Kidney glomerular epithelial cell (primary cell): ENCODE data around the gene EIF2D.
A peak's percentile ranks its signal among the peaks of the same experiment; 100 is the strongest.
"Not testable (repeated sequence)": the region's sequence is repeated elsewhere in the genome, so short reads cannot be mapped to it uniquely, and the experiment has no call there.

Source experiments
- DNase-seq: peaks from one replicate; lab custom pipeline; 2025; lab: John Stamatoyannopoulos, UW

The EIF2D gene

DNA sequence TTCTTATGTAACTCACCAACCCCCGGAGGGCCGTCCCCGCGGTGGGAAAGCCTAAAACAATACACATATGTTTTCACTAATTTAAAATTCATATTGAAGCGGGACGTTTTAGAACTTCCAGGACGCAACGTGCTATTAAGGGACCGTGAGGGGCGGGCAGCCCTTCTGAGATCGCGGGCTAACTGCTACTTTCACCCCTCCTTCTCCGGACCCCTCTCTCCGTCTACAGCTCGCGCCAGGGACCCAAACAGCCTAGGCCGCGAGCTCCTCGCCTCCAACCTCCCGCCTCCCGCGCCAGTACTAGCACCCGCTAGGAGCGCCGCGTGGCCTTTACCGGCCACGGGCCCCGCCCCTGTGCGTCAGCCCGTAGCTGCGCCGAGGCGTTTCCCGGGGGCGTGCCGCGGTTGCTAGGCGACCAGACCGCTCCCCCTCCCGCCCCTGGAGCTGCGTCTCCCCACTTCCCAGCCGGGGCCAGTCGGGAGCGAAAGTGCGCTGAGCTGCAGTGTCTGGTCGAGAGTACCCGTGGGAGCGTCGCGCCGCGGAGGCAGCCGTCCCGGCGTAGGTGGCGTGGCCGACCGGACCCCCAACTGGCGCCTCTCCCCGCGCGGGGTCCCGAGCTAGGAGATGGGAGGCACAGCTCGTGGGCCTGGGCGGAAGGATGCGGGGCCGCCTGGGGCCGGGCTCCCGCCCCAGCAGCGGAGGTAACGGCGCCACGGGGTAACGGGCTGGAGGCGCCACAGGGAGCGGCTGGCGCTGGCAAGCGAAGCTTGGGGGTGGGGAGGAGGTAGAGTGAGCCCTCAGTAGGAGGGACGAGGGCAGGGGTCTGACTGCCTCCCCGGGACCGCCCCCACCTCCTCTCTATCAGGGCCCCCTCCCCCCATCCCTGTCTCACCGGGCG is 23.1 kb upstream of the EIF2D start, which contains the start of gene DYRK3:
DYRK3 (plus strand) TSS at position 457 of the 898 bp plus-strand sequence; CDS start at position 625, 168 bp downstream.
- DNase-seq: peak; percentile 76

GRCh38 chr1:206634365-206635079 is 22.3 kb upstream of the EIF2D start:
- DNase-seq: peak; percentile 70

DNA sequence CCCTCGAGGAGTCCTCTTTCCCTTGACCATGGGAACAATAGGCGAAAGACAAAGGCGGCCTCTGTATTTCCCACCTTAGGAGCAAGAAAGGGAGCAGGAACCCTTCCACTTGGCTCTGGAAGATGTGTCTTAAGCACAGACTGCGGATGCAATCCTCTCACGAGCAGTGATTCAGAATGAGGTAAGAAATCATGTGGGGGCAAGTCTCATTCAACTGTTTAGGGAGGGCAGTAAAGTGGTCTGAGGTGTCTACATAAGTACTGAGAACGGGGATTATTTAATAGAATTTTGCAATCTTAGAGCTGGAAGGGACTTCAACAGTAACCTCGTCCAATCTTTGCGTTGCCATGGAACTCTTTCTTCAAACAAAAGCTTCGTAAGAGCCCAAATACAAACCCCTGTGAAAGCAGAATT is 21.4 kb upstream of the EIF2D start:
- peak; percentile 56 for DNase-seq

DNA sequence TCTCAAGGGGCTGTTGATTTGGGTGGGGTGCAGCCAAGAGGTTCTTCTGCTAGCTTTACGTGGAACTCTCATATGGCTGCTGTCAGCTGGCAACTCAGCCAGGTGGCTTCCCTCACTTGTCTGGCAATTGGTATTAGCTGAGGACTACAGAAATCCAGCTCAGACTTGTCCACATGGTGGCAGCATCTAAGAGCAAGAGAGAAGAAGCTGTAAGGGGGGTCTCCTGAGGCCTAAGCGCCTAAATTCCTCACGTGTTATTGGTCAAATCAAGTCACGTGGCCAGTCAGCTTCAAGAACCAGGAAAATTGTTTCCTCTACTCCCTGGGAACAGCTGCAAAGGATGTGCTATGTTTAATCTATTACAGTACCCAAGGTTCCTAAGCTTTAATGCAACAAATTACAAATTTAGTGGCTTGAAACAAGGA is 18.8 kb upstream of the EIF2D start:
- DNase-seq: peak; percentile 66

DNA sequence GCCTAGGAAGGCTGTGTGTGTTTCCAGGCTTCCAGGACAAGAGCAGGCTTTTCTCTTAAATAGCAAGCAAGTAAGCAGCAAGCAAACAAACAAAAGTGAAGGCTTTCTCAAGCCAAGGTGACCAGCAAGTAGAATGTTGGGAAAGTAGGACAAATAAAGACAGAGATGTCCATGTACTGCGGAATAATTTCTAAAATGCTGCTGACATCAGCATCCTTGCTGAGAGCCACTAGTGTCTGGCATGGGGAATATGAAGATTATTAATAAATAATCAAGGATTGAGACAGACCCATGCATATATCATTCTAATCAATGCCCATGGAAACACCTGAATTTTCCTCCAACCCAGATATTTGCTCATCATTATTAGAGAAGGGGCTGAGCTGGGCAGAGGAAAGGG is 16.7 kb upstream of the EIF2D start:
- no peak for DNase-seq

DNA sequence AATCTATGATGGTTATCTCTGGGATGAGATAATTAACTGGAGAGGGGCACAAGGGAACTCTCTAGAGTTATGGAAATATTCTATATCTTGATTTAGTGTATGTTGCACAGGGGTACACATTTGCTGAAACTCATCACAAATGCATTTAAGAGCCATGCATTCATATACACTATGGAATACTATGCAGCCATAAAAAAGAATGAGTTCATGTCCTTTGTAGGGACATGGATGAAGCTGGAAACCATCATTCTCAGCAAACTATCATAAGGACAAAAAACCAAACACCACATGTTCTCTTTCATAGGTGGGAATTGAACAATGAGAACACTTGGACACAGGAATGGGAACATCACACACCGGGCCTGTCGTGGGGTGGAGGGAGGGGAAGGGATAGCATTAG is 14.1 kb upstream of the EIF2D start:
- not testable (repeated sequence) for DNase-seq

DNA sequence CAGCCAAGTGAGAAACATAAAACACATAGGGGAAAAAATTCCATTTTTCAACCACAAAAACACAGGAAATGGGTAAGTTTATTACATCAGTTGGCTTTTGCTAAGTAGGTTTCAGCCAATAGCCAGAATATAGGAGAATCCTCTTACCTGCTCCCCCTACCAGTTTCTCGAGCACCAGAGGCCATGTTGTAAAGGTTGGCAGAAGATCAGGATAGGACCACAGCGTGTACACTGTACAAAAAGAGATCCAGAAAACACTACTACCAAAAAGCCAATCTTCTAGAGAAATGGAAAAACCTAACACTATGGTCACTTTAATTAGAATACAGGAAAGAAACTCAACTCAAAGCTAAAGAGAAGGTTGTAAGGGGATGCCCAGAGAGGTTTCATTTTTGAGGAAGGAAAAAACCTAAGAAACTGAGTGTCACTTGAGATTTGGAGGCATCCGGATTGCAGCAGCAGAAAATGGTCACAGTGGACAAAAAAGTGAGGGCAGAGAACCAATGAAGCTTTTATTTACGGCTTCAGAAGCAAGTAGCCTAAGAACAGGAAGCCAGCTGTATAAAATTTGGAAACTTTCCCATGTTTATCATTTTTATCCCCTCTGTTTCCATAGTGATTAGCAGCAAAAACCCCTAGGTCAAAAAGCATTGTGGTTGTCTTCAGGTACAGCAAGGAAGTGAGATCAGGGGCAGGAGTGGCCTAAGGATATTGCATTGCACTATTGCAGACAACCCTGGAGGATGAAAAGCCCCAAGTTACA is 2.9 kb downstream of the EIF2D start:
- DNase-seq: no peak

DNA sequence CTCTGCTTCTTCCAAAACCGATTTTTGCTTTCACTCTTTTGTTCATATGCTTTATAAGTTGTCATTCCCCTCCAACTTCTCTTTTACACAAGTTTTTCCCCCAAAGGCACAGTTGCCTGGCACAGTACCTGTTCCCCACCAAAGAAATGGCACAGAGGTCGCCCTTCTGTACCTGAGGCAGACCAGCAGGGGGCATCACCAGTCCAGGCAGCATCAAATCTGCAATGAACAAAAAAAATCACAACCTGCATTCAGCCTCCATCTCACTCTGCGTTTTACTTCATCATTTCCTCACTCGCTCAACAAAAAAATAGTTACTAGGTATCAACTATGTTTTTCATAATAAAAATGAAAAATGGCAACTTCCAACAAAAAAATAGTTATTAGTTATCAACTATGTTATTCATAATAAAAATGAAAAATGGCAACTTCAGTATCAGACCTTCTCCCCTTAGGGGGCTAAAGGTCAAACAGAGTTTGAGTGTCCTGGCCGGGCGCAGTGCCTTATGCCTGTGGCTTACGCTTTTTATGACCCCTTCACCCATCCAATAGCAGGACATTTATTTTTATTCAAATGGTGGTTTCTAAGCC is 4.1 kb downstream of the EIF2D start:
- DNase-seq: peak; percentile 17

DNA sequence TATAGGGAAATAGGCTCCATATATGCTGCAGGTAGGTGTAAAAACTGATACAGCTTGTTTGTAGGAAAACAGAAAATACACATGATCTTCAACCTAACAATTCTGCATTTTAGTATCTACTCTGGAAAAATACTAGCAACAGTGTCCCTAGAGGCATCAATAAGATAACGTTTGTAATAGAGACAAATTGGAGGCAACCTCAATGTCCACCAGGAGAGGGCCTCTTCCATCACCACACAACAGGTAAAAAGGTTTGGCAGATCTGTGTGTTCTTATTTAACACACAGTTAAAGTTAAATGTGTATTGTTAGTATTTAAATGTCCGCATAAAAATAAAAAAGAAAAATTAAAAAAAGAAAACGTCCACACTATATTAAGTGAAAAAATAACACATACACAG is 5.4 kb downstream of the EIF2D start:
- peak; percentile 1 for DNase-seq

- DNase-seq: no peak
Observed at GRCh38 chr1:206604861-206605260, 7.4 kb downstream of the EIF2D start.

- DNase-seq: no peak
Observed at GRCh38 chr1:206600527-206600926, 11.7 kb downstream of the EIF2D start.

GRCh38 chr1:206596319-206596666 is 16.0 kb downstream of the EIF2D start:
- DNase-seq: no peak

- no peak for DNase-seq
Observed at GRCh38 chr1:206595581-206596318, 16.5 kb downstream of the EIF2D start.

DNA sequence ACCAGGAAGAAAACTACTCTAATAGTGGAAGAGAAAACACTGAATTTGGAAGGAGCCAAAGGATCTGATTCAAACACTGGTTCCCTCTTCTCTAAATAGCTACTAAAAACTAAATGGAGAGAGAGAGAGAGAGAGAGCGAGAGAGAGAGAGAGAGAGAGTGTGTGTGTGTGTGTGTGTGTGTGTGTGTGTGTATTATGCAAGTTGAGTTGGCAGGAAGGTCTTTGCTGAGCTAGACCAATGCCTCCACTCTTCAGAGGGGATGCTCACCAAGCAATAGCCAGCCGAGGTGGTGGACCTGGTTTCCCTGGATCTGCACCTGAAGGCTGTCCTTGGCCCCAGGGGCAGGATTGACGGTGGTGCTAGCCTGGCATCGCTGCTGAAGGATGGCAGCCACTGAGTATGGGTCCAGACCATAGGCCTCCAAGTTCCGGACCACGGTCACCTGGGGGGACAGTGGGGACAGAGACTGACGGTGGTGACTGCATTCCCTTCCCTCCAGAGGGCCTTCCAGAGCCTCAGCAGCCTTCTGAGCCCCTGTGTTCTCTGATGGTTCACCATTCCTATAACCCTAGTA is 18.8 kb downstream of the EIF2D start:
- DNase-seq: no peak

GRCh38 chr1:206591696-206592095 is 20.6 kb downstream of the EIF2D start:
- DNase-seq: no peak

DNA sequence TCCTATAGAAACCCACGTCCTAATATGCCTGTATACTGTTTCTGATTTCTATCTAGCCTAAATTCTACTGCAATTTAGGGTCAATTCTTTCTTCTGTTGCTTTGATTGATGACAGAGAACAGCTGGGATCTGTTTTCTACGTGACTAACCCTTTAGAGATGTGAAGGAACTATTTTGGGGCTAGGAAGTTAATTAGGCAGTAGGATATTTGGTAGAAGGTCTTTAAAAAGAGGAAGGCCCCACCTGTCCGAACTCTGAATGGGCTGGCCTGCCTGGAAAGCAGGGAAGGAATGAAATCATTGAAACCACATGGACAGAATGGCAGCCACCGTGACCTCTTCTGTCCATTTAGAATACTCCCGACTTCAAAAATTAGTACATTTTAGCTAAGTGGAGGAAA is 21.0 kb downstream of the EIF2D start:
- DNase-seq: no peak

DNA sequence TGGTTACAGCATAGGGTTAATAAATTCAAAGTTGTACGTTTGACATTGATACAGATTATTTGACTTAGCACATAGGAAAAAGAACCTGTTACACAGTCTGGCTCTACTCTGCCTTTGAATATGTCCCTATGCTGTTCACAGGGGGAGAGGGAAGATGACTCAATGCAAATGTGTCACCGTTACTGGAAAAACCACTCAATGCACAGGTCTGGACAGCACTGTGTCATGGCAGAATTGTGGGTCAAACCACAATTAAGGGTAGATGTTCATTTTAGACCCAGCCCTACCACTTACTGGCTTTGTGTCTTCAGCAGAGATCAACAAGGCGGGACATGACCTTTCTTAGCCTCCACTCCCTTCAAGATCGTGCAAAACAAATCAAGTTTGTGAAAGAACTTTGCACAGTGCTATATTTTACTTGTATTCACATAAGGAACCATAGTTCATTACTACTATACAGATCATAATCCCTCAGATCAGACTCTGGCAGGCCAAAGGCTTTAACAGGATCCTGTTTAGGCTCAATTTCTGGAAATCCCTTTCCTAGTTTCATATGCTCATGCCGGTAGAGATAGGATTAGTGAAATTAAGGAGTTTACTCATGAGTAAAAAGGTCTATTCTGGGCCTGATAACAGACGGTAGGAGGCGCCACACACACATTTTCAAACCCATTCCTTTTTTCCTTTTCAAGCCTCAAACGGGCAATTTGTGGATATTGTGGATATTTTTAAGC is 22.1 kb downstream of the EIF2D start:
- DNase-seq: peak; percentile 12

GRCh38 chr1:206589206-206589605 is 23.1 kb downstream of the EIF2D start:
- peak; percentile 94 for DNase-seq

GRCh38 chr1:206588492-206588891 is 23.8 kb downstream of the EIF2D start:
- DNase-seq: no peak

GRCh38 chr1:206587904-206588303 is 24.4 kb downstream of the EIF2D start:
- DNase-seq: no peak
